HG02623 (cell line): ENCODE results near the gene SMCO1.
"Not testable (repeated sequence)": the region's sequence is repeated elsewhere in the genome, so short reads cannot be mapped to it uniquely, and the experiment has no call there.

Experiments
- ATAC-seq: cut with Tn5 transposase; IDR thresholded peaks from one replicate; pipeline ENCODE4 v1.9.1; 2021; ENCODE audit warnings: moderate library complexity; ENCODE audit not compliant: unreplicated experiment

Gene SMCO1

GRCh38 chr3:196523841-196524240 lies 8.7 kb upstream of the SMCO1 start:
- no peak for ATAC-seq

- not testable (repeated sequence) for ATAC-seq
Observed at GRCh38 chr3:196521291-196521690, 6.1 kb upstream of the SMCO1 start.

GRCh38 chr3:196519718-196520082 lies 4.6 kb upstream of the SMCO1 start:
- ATAC-seq: no peak

- ATAC-seq: no peak
Observed at GRCh38 chr3:196518966-196519717, 4.0 kb upstream of the SMCO1 start.

- ATAC-seq: no peak
Observed at GRCh38 chr3:196517919-196518318, 2.8 kb upstream of the SMCO1 start.

GRCh38 chr3:196517162-196517800 lies 2.1 kb upstream of the SMCO1 start:
- ATAC-seq: no peak

- ATAC-seq: no peak
Observed at GRCh38 chr3:196514350-196514716, 813 bp downstream of the SMCO1 start.

GRCh38 chr3:196513697-196514349 lies 1.3 kb downstream of the SMCO1 start:
- no peak for ATAC-seq

GRCh38 chr3:196511646-196512425 lies 3.3 kb downstream of the SMCO1 start:
- not testable (repeated sequence) for ATAC-seq

GRCh38 chr3:196511108-196511507 lies 4.0 kb downstream of the SMCO1 start:
- not testable (repeated sequence) for ATAC-seq

GRCh38 chr3:196506687-196507086 lies 8.5 kb downstream of the SMCO1 start:
- ATAC-seq: no peak

GRCh38 chr3:196504556-196504955 lies 10.6 kb downstream of the SMCO1 start:
- ATAC-seq: no peak

GRCh38 chr3:196504077-196504398 lies 11.1 kb downstream of the SMCO1 start:
- not testable (repeated sequence) for ATAC-seq

GRCh38 chr3:196503196-196504076 lies 11.7 kb downstream of the SMCO1 start, which contains the start of gene RNF168:
Gene RNF168, minus strand, starts transcription at chr3:196503768. Its CDS starts 595 bp downstream, at chr3:196503173.
- peak; percentile 77 for ATAC-seq

- ATAC-seq: peak; percentile 3
Observed at GRCh38 chr3:196502775-196503195, 12.4 kb downstream of the SMCO1 start.

- no peak for ATAC-seq
Observed at GRCh38 chr3:196501316-196502044, 13.7 kb downstream of the SMCO1 start.

- no peak for ATAC-seq
Observed at GRCh38 chr3:196499807-196500524, 15.2 kb downstream of the SMCO1 start.

- no peak for ATAC-seq
Observed at GRCh38 chr3:196499061-196499460, 16.1 kb downstream of the SMCO1 start.

GRCh38 chr3:196498297-196498696 lies 16.8 kb downstream of the SMCO1 start:
- ATAC-seq: no peak
